C4-2B (cell line): Measurements from ENCODE around the gene PBRM1.

Experiments
- H3K27ac ChIP-seq: fragments of 450-650 bp; 2 replicates; pipeline ENCODE4 v1.5.1; 2017
- ZFX ChIP-seq: fragments of 450-650 bp; IDR thresholded peaks from 2 replicates; pipeline ENCODE4 v1.6.1; 2017
- TF ChIP-seq, protein P1 (sequence below): fragments of 450-650 bp; conservative IDR thresholded peaks from 2 replicates; pipeline ENCODE4 v1.5.1; 2017; ENCODE audit warnings: mild to moderate bottlenecking

PBRM1 gene

DNA sequence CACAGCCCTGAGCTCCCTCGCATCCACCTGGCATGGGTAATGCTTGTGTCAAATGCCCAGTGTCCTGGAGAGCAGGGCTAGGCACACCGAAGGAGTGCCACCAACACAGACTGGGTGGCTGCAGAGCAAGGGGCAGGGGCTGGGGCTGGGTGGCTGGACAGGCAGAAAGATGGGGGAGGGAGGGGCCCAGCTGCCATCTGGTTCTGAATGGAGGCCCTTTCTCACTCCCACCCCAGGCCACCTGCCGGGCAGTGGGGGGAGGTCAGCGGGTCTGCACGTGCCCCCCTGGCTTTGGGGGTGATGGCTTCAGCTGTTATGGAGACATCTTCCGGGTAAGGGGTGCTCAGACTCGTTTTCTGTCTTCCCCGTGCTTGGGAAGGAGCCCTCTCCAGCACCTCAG is 173.6 kb downstream of the PBRM1 start:
- TF ChIP-seq, protein P1, sequence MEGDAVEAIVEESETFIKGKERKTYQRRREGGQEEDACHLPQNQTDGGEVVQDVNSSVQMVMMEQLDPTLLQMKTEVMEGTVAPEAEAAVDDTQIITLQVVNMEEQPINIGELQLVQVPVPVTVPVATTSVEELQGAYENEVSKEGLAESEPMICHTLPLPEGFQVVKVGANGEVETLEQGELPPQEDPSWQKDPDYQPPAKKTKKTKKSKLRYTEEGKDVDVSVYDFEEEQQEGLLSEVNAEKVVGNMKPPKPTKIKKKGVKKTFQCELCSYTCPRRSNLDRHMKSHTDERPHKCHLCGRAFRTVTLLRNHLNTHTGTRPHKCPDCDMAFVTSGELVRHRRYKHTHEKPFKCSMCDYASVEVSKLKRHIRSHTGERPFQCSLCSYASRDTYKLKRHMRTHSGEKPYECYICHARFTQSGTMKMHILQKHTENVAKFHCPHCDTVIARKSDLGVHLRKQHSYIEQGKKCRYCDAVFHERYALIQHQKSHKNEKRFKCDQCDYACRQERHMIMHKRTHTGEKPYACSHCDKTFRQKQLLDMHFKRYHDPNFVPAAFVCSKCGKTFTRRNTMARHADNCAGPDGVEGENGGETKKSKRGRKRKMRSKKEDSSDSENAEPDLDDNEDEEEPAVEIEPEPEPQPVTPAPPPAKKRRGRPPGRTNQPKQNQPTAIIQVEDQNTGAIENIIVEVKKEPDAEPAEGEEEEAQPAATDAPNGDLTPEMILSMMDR: no peak
- no peak overlapping the region for H3K27ac ChIP-seq

DNA sequence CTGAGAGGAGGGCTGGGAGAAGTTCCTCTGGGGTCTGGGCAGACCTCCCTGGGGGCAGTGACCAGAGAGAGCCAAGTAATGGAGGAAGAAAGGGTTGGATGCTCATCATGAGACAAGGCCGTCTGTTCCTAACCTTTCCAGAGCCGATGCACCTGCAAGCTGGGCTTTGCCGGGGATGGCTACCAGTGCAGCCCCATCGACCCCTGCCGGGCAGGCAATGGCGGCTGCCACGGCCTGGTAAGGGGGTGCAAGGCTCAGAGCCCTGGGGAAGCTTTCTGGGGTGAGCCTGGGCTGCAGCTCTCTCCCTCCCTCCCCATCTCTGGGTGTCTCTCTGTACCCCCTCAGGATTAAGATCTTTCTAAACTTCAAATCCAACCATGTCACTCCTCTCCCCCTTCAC is 174.2 kb downstream of the PBRM1 start:
- TF ChIP-seq, protein P1: no peak
- TF ChIP-seq ZFX: no peak
- H3K27ac ChIP-seq: no peak overlapping the region

DNA sequence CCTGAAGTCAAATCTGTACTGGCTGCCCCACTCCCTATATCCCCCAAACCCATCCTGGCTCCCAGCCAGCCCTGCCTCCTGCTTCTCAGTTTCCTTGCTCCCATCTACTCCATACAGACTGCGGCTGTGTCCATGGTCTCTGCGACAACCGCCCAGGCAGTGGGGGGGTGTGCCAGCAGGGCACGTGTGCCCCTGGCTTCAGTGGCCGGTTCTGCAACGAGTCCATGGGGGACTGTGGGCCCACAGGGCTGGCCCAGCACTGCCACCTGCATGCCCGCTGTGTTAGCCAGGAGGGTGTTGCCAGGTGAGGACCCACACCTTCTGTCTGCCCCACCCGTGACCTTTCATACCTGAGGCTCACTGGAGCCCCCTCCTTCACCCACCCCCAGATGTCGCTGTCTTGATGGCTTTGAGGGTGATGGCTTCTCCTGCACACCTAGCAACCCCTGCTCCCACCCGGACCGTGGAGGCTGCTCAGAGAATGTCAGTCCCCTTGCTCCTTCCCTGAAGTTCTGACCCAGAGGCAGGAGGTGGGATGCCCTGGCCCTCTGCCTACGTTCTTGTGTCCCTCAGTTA is 175.9 kb downstream of the PBRM1 start:
- TF ChIP-seq, protein P1: no peak
- TF ChIP-seq ZFX: no peak
- no peak overlapping the region for H3K27ac ChIP-seq

DNA sequence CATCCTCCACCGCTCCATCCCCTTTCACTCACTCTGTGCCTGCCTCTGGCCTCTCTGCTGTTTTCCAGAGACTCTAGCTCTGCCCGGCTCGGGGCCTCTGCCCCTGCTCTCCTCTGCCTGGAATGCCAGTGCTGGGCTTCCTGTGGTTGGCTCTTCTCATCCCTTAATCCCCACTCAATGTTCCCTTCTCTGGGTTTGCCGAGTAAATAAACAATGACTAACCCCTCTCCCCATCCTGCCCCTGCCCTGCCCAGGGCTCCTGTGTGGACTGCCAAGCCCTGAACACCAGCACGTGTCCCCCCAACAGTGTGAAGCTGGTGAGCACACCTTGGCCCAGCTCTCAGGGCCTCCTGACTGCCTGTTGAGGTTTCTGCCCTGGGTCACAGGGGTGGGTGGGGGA is 178.4 kb downstream of the PBRM1 start:
- TF ChIP-seq, protein P1: no peak
- TF ChIP-seq ZFX: no peak
- H3K27ac ChIP-seq: no peak overlapping the region

DNA sequence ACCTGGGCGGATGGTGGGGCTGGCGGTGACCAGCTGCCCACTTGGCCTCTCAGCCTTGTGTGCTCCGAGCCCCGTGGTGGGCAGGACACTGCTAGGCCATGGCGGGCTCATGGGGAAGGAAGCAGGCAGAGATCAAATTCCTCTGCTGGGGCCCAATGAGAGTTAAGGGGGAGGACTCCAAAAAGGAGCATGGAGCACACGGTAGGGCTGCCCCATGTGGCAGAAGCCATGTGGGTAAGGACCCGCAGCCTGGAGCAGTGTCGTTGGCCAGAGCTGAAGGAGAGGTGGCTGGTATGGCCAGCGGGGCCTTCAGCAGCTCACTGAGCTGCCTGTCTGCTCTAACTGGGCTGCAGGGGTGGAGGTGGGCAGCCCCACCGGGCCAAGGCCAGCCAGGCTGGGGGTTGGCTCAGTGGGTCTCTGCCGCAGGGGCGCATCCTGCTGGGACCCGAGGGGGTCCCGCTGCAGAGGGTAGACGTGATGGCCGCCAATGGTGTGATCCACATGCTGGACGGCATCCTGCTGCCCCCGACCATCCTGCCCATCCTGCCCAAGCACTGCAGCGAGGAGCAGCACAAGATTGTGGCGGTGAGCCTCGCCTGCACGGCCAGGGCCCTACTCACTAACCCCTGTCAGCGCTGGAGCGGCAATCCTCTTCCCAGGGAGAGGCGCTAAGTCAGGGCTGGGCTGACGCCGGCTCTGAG is 179.3 kb downstream of the PBRM1 start:
- H3K27ac ChIP-seq: no peak overlapping the region
- TF ChIP-seq ZFX: no peak
- TF ChIP-seq, protein P1: no peak

DNA sequence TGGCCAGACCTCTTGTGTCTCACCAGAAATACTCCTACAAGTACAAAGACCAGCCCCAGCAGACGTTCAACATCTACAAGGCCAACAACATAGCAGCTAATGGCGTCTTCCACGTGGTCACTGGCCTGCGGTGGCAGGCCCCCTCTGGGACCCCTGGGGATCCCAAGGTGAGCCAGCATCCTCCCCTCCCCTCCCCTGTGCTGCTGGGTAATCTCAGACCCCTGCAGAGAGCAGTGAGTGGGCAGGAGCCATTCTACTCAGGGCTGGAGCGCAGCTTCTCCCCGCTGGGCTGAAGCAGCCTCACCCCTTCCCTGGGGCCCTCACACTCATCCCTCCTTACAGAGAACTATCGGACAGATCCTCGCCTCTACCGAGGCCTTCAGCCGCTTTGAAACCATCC is 180.7 kb downstream of the PBRM1 start:
- H3K27ac ChIP-seq: no peak overlapping the region
- TF ChIP-seq ZFX: no peak
- TF ChIP-seq, protein P1: no peak

DNA sequence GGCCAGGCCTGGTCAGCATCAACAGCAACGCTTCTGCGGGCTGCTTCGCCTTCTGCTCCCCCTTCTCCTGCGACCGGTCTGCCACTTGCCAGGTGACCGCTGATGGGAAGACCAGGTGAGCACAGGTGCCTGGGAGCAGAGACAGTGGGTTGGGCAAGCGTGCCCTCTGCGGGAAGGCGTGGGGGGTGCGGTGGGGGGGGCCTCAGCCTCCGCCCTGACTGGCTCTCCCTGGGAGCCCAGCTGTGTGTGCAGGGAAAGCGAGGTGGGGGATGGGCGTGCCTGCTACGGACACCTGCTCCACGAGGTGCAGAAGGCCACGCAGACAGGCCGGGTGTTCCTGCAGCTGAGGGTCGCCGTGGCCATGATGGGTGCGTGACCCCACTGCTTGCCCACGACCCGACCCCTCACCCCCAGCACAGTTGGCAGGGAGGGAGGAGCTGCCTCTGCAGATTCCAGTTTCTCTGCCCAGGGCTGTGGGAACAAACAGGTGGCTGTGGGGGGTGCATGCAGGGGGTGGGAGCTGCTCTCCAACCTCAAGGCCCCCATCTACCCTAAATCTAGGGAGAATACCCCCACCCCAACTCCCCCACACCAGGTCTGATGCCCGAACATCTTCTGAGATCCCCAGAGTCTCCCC is 181.8 kb downstream of the PBRM1 start:
- H3K27ac ChIP-seq: no peak overlapping the region
- TF ChIP-seq, protein P1: no peak
- no peak for TF ChIP-seq ZFX
